IMR-90 (cell line): ENCODE results near the gene FOXN3. TPM values are rescaled to one million over a fixed set of nuclear protein-coding genes. Genes with fewer than 3 reads are reported as not detected.

Source experiments
- ATAC-seq: fragments of 200-7000 bp; cut with Tn5 transposase; 2 replicates; pipeline ENCODE4 v1.9.1; 2020; ENCODE audit warnings: low read depth, mild to moderate bottlenecking, moderate library complexity
- BruUV-seq: library from RNA; stranded (reverse); fragments of 400-500 nt; replicated peaks from 2 replicates; lab custom pipeline; 2021; lab: Mats Ljungman, UMichigan
- CTCF ChIA-PET: fragments of 300-600 bp; formaldehyde crosslinking; extraction: SDS; loops from one replicate; lab custom pipeline; 2021; ENCODE audit warnings: antibody characterized with exemption; lab: Yijun Ruan, JAX
- POLR2A ChIA-PET: fragments of 300-600 bp; sonication (Branson Sonifier 250); formaldehyde crosslinking; loops from one replicate; lab custom pipeline; 2022; ENCODE audit warnings: antibody characterized with exemption; ENCODE audit not compliant: unreplicated experiment; lab: Charles Lee
- DNase-seq: peaks from one replicate; pipeline ENCODE4 v3.0.0; 2013
- H2AFZ ChIP-seq: replicated peaks from 2 replicates; pipeline ENCODE3; 2013; ENCODE audit warnings: low read length, mild to moderate bottlenecking; ENCODE audit not compliant: poor library complexity
- H2AK5ac ChIP-seq: 2 replicates; pipeline ENCODE4 v1.6.1; 2013; ENCODE audit warnings: low read depth, low read length, inconsistent platforms
- H2AK9ac ChIP-seq: replicated peaks from 2 replicates; pipeline ENCODE3; 2013; ENCODE audit warnings: mild to moderate bottlenecking, low read depth, low read length, moderate library complexity; ENCODE audit not compliant: poor library complexity
- H2BK120ac ChIP-seq: 2 replicates; pipeline ENCODE4 v1.6.1; 2013; ENCODE audit warnings: low read depth, low read length, inconsistent platforms
- H2BK15ac ChIP-seq: 3 replicates; pipeline ENCODE4 v1.6.1; 2013; ENCODE audit warnings: low read depth, low read length, inconsistent platforms
- H2BK20ac ChIP-seq: 2 replicates; pipeline ENCODE4 v1.6.1; 2013; ENCODE audit warnings: low read depth, mild to moderate bottlenecking, inconsistent platforms, low read length, moderate library complexity
- H2BK5ac ChIP-seq: 2 replicates; pipeline ENCODE4 v1.6.1; 2013; ENCODE audit warnings: mild to moderate bottlenecking, low read depth, low read length, inconsistent platforms; ENCODE audit not compliant: poor library complexity, severe bottlenecking
- H3K14ac ChIP-seq: replicated peaks from 2 replicates; pipeline ENCODE4 v1.6.1; 2013; ENCODE audit warnings: low read depth, low read length, inconsistent platforms
- H3K18ac ChIP-seq: 2 replicates; pipeline ENCODE4 v1.6.1; 2013; ENCODE audit warnings: low read depth, low read length, control low read depth
- H3K23ac ChIP-seq: 2 replicates; pipeline ENCODE4 v1.6.1; 2013; ENCODE audit warnings: low read depth, low read length, inconsistent platforms
- H3K27ac ChIP-seq: 2 replicates; pipeline ENCODE4 v1.5.1; 2013; ENCODE audit warnings: mild to moderate bottlenecking, control low read depth, low read length; ENCODE audit not compliant: insufficient read depth
- H3K27me3 ChIP-seq: 2 replicates; pipeline ENCODE4 v1.6.1; 2013; ENCODE audit warnings: low read length; ENCODE audit not compliant: control insufficient read depth, insufficient read depth
- H3K36me3 ChIP-seq: 2 replicates; pipeline ENCODE4 v1.6.1; 2013; ENCODE audit warnings: low read length, mixed read lengths; ENCODE audit not compliant: control insufficient read depth, insufficient read depth
- H3K4ac ChIP-seq: 2 replicates; pipeline ENCODE4 v1.6.1; 2013; ENCODE audit warnings: low read depth, low read length, inconsistent platforms
- H3K4me1 ChIP-seq: 2 replicates; pipeline ENCODE4 v1.6.1; 2013; ENCODE audit warnings: low read length, mixed read lengths; ENCODE audit not compliant: control insufficient read depth, insufficient read depth
- H3K4me2 ChIP-seq: 2 replicates; pipeline ENCODE4 v1.6.1; 2013; ENCODE audit warnings: low read depth, mild to moderate bottlenecking, control low read depth, low read length, moderate library complexity
- H3K4me3 ChIP-seq: 2 replicates; pipeline ENCODE4 v1.5.1; 2013; ENCODE audit warnings: low read depth, mild to moderate bottlenecking, control low read depth, low read length, moderate library complexity; ENCODE audit not compliant: insufficient read depth
- H3K56ac ChIP-seq: 2 replicates; pipeline ENCODE4 v1.6.1; 2013; ENCODE audit warnings: low read length, inconsistent platforms; ENCODE audit not compliant: insufficient read depth; ENCODE audit errors: extremely low read depth
- H3K79me1 ChIP-seq, 2 experiments: 2 replicates each; pipeline ENCODE4 v1.6.1; 2013; ENCODE audit warnings: low read length in 2 of 2, inconsistent platforms in 1 of 2, low read depth in 1 of 2
- H3K9ac ChIP-seq: 2 replicates; pipeline ENCODE4 v1.6.1; 2013; ENCODE audit warnings: low read depth, low read length, control low read depth
- H3K9me1 ChIP-seq: 2 replicates; pipeline ENCODE4 v1.6.1; 2013; ENCODE audit warnings: low read length, inconsistent platforms; ENCODE audit not compliant: insufficient read depth
- H3K9me3 ChIP-seq: 2 replicates; pipeline ENCODE4 v1.6.1; 2013; ENCODE audit warnings: low read length; ENCODE audit not compliant: control insufficient read depth, insufficient read depth
- H4K20me1 ChIP-seq: 2 replicates; pipeline ENCODE4 v1.6.1; 2013; ENCODE audit warnings: low read length, inconsistent platforms; ENCODE audit not compliant: insufficient read depth
- H4K5ac ChIP-seq: 2 replicates; pipeline ENCODE4 v1.6.1; 2013; ENCODE audit warnings: mild to moderate bottlenecking, low read depth, low read length, control low read depth
- H4K8ac ChIP-seq, 2 experiments: 2 replicates each; pipeline ENCODE4 v1.6.1; 2013; ENCODE audit warnings: low read depth in 2 of 2, low read length in 2 of 2, control low read depth in 1 of 2, inconsistent platforms in 1 of 2
- H4K91ac ChIP-seq: 2 replicates; pipeline ENCODE4 v1.6.1; 2013; ENCODE audit warnings: low read depth, low read length, inconsistent platforms; ENCODE audit not compliant: insufficient read depth
- CTCF ChIP-seq: conservative IDR thresholded peaks from 2 replicates; pipeline ENCODE4 v1.5.1; 2012; ENCODE audit warnings: mild to moderate bottlenecking, low read depth, low read length, improper control_type of control experiment
- RFX5 ChIP-seq: IDR thresholded peaks from 2 replicates; pipeline ENCODE4 v1.8.0; 2012; ENCODE audit warnings: low read depth, mild to moderate bottlenecking, low read length, moderate library complexity
- WGBS, 2 experiments: methylation state at CpG; one replicate each; pipeline versions ENCODE4 v1.1.5 to v1.1.7; 2013; ENCODE audit warnings: missing lambda C conversion rate in 2 of 2; ENCODE audit not compliant: insufficient read length in 1 of 2; ENCODE audit errors: extremely low coverage in 2 of 2; 5-methylcytosine and 5-hydroxymethylcytosine counted together
- dilution Hi-C: fragments of 300-500 bp; cut with HindIII; formaldehyde crosslinking; loops from one replicate; pipeline ENCODE4 v1.14.3; 2018; ENCODE audit warnings: low sequenced_read_pairs; ENCODE audit not compliant: unreplicated experiment
- in situ Hi-C: fragments of 300-500 bp; cut with MboI; formaldehyde crosslinking; loops from 3 replicates; pipeline ENCODE4 v1.14.3; 2019; ENCODE audit warnings: low sequenced_read_pairs, inconsistent platforms, mixed read lengths
- intact Hi-C: fragments of 100-400 bp; cut with micrococcal nuclease; formaldehyde crosslinking; loops from 2 replicates; pipeline ENCODE4 v1.10.0; 2022
- polyA plus RNA-seq, 3 experiments: library from polyadenylated mRNA; depleted of rRNA; stranded (reverse); fragments of >200 nt; gene quantifications; 2 replicates each; pipeline ENCODE4 v1.2.3, GENCODE V29; 2012; ENCODE audit warnings: low replicate concordance in 1 of 3
- total RNA-seq: library from RNA; depleted of rRNA; stranded (reverse); fragments of >200 nt; gene quantifications from 2 replicates; pipeline ENCODE4 v1.2.3, GENCODE V29; 2012

The FOXN3 gene
- total and polyA plus RNA-seq, 2 of the 4 experiments (the other 2 are of a cell fraction) = 22.6 to 33.7 TPM

DNA sequence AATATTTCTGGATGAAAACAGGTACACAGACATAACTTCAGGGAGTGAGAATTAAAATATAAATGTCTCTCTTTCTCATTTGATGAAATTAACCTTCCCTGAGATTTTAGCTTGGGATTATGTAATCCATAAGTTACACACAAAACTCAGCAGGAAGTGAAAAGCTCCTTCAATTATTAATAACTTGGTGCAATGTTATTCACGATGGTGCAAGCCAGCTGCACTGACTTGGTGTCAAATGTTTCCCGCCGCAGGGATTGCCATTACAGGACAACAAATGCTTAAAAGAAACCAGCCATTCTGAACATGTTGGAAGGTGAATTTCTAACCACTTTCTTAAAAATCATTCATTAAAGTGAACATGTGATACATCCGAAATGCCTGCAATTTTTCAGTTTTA is 250.4 kb downstream of the FOXN3 start:
- ChIA-PET CTCF (interaction anchor here (1.2 kb wide), 1 partner anchor 10 kb away, joined by 3 read pairs; no protein-coding TSS in a partner anchor), POLR2A (no interaction called here)
- Histone ChIP-seq H3K79me1 (peaks cover 14% of the 10 kb centered on the region in 2 experiments; a peak in 3 of 4 replicates), H4K91ac (no peak overlapping the region), H2AK9ac (no peak overlapping the region), H3K56ac (no peak overlapping the region), H4K8ac (no peak overlapping the region), H2AK5ac (no peak overlapping the region), H3K27ac (no peak overlapping the region), H3K9ac (no peak overlapping the region), H4K20me1 (no peaks in the 10 kb centered on the region; the same call in 1 of the 2 replicates), H2AFZ (no peak overlapping the region), H3K9me3 (no peaks in the 10 kb centered on the region), H3K4me3 (no peak overlapping the region), H3K14ac (no peak overlapping the region), H2BK120ac (no peak overlapping the region), H3K4me1 (peaks cover 2% of the 10 kb centered on the region; the same call in 1 of the 2 replicates), H4K5ac (no peak overlapping the region), H3K9me1 (0 out of 2 replicates have a peak, but pooled peaks cover 11% of the 10 kb centered on the region), H3K27me3 (no peaks in the 10 kb centered on the region), H3K23ac (no peak overlapping the region), H2BK5ac (no peak overlapping the region), H2BK15ac (no peak overlapping the region), H3K18ac (no peak overlapping the region), H3K4me2 (no peak overlapping the region), H3K4ac (no peak overlapping the region), H3K36me3 (peaks cover 31% of the 10 kb centered on the region), H2BK20ac (no peak overlapping the region)
- intact Hi-C loops = no loop called here
- no peak for TF ChIP-seq CTCF
- TF ChIP-seq RFX5 = no peak
- BruUV-seq = no TSS peak
- ATAC-seq = no peak
- in situ Hi-C loops = no loop called here
- no peak for DNase-seq
- dilution Hi-C loops = no loop called here
- no CpG with 5 or more reads among the region's 4 CpGs for WGBS, 2 experiments
